Measurements from ENCODE around the gene CDK4. TPM values are rescaled to one million over a fixed set of nuclear protein-coding genes. Genes with fewer than 3 reads are reported as not detected.

CDK4 gene
- total RNA-seq, 1 experiment from 2014 or later = 210 TPM

GRCh38 chr12:57777367-57777766 is 25.3 kb upstream of the CDK4 start:
- H3K4me1 Mint-ChIP-seq (ENCODE audit: low read depth, unreplicated experiment) = no peaks in the 10 kb centered on the region
- H3K4me3 ChIP-seq (ENCODE audit: low read depth, low read length) = no peak overlapping the region
- H3K27me3 Mint-ChIP-seq (ENCODE audit: insufficient read depth, unreplicated experiment) = no peaks in the 10 kb centered on the region
- BruUV-seq (replicated peaks) = no TSS peak
- CTCF ChIA-PET = no interaction called here
- no peak for DNase-seq
- TF ChIP-seq, protein P1, sequence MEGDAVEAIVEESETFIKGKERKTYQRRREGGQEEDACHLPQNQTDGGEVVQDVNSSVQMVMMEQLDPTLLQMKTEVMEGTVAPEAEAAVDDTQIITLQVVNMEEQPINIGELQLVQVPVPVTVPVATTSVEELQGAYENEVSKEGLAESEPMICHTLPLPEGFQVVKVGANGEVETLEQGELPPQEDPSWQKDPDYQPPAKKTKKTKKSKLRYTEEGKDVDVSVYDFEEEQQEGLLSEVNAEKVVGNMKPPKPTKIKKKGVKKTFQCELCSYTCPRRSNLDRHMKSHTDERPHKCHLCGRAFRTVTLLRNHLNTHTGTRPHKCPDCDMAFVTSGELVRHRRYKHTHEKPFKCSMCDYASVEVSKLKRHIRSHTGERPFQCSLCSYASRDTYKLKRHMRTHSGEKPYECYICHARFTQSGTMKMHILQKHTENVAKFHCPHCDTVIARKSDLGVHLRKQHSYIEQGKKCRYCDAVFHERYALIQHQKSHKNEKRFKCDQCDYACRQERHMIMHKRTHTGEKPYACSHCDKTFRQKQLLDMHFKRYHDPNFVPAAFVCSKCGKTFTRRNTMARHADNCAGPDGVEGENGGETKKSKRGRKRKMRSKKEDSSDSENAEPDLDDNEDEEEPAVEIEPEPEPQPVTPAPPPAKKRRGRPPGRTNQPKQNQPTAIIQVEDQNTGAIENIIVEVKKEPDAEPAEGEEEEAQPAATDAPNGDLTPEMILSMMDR (IDR thresholded peaks at IDR 0.05; ENCODE audit: insufficient read depth in 1 of 2, low read depth in 1 of 2, low read length in 1 of 2, severe bottlenecking in 1 of 2, unreplicated experiment in 1 of 2) = no peak
- peaks cover 4% of the 10 kb centered on the region; the same call in 1 of the 2 replicates for H3K4me1 ChIP-seq
- no peak overlapping the region for H3K4me3 Mint-ChIP-seq (ENCODE audit: unreplicated experiment)
- POLR2A ChIA-PET = no interaction called here
- H3K27me3 ChIP-seq (replicated peaks; ENCODE audit: control insufficient read depth, insufficient read depth, low read length) = no peaks in the 10 kb centered on the region
- H3K27ac Mint-ChIP-seq (ENCODE audit: unreplicated experiment) = no peak overlapping the region
- no peaks in the 10 kb centered on the region for H3K9me3 ChIP-seq
- no peaks in the 10 kb centered on the region for H3K9me3 Mint-ChIP-seq (ENCODE audit: unreplicated experiment)
- peaks cover 4% of the 10 kb centered on the region for H3K36me3 Mint-ChIP-seq (ENCODE audit: insufficient read depth, unreplicated experiment)
- H3K36me3 ChIP-seq (ENCODE audit: control insufficient read depth, insufficient read depth, low read length) = no peaks in the 10 kb centered on the region
- intact Hi-C loops (cut with micrococcal nuclease; ENCODE audit: unreplicated experiment) = no loop called here

DNA sequence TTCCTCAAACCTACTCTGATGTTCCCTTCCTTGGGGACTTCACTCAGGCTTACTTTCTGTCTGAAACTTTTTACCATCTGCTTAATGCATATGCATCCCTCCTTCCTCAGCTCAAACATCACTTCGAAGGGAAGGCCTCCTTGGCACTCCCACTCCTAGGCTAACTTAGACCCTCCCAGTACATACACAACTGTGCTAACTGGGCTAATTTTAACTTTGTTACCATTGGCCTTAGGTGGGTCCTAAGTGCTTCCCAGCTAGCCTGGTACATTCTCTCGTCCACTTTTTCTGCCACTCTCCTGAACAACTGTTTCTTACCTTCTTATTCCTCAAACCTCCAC is 24.1 kb upstream of the CDK4 start:
- peaks cover 4% of the 10 kb centered on the region; the same call in 1 of the 2 replicates for H3K4me1 ChIP-seq
- CTCF ChIA-PET = no interaction called here
- Mint-ChIP-seq H3K36me3 (ENCODE audit: insufficient read depth, unreplicated experiment) (peaks cover 14% of the 10 kb centered on the region), H3K4me1 (ENCODE audit: low read depth, unreplicated experiment) (no peaks in the 10 kb centered on the region), H3K9me3 (ENCODE audit: unreplicated experiment) (no peaks in the 10 kb centered on the region), H3K4me3 (ENCODE audit: unreplicated experiment) (no peak overlapping the region), H3K27me3 (ENCODE audit: insufficient read depth, unreplicated experiment) (no peaks in the 10 kb centered on the region), H3K27ac (ENCODE audit: unreplicated experiment) (no peak overlapping the region)
- no TSS peak for BruUV-seq (replicated peaks)
- POLR2A ChIA-PET = no interaction called here
- H3K36me3 ChIP-seq (ENCODE audit: control insufficient read depth, insufficient read depth, low read length) = no peaks in the 10 kb centered on the region
- H3K4me3 ChIP-seq (ENCODE audit: low read depth, low read length) = no peak overlapping the region
- DNase-seq = no peak
- intact Hi-C loops (cut with micrococcal nuclease; ENCODE audit: unreplicated experiment) = no loop called here
- H3K9me3 ChIP-seq = no peaks in the 10 kb centered on the region
- no peaks in the 10 kb centered on the region for H3K27me3 ChIP-seq (replicated peaks; ENCODE audit: control insufficient read depth, insufficient read depth, low read length)
- TF ChIP-seq, protein P1 (IDR thresholded peaks at IDR 0.05; ENCODE audit: insufficient read depth in 1 of 2, low read depth in 1 of 2, low read length in 1 of 2, severe bottlenecking in 1 of 2, unreplicated experiment in 1 of 2) = no peak

- no peak overlapping the region for H3K4me3 Mint-ChIP-seq (ENCODE audit: unreplicated experiment)
- no TSS peak for BruUV-seq (replicated peaks)
- DNase-seq = peak in 1 of 2 experiments; percentile 12
- no peak overlapping the region for H3K27ac Mint-ChIP-seq (ENCODE audit: unreplicated experiment)
- no peaks in the 10 kb centered on the region for H3K27me3 Mint-ChIP-seq (ENCODE audit: insufficient read depth, unreplicated experiment)
- Histone ChIP-seq H3K27me3 (replicated peaks; ENCODE audit: control insufficient read depth, insufficient read depth, low read length) (no peaks in the 10 kb centered on the region), H3K4me1 (peaks cover 8% of the 10 kb centered on the region), H3K36me3 (ENCODE audit: control insufficient read depth, insufficient read depth, low read length) (peaks cover 1% of the 10 kb centered on the region; the same call in 1 of the 2 replicates), H3K9me3 (no peaks in the 10 kb centered on the region), H3K4me3 (ENCODE audit: low read depth, low read length) (no peak overlapping the region)
- POLR2A ChIA-PET = no interaction called here
- intact Hi-C loops (cut with micrococcal nuclease; ENCODE audit: unreplicated experiment) = no loop called here
- CTCF ChIA-PET = no interaction called here
- H3K9me3 Mint-ChIP-seq (ENCODE audit: unreplicated experiment) = no peaks in the 10 kb centered on the region
- TF ChIP-seq, protein P1 (IDR thresholded peaks at IDR 0.05; ENCODE audit: insufficient read depth in 1 of 2, low read depth in 1 of 2, low read length in 1 of 2, severe bottlenecking in 1 of 2, unreplicated experiment in 1 of 2) = peak; percentile 21 to 38
- peaks cover under 1% of the 10 kb centered on the region for H3K4me1 Mint-ChIP-seq (ENCODE audit: low read depth, unreplicated experiment)
- peaks cover 19% of the 10 kb centered on the region for H3K36me3 Mint-ChIP-seq (ENCODE audit: insufficient read depth, unreplicated experiment)
Observed at GRCh38 chr12:57775563-57776246, 23.6 kb upstream of the CDK4 start.
